K562 (cell line): ENCODE measurements around the gene COPS6. TPM values are rescaled to one million over a fixed set of nuclear protein-coding genes. Genes with fewer than 3 reads are reported as not detected.

Source experiments
- BDP1 ChIP-seq: IDR thresholded peaks from 3 replicates; pipeline ENCODE4 v1.6.1; 2011; ENCODE audit not compliant: insufficient read length, insufficient read depth
- CREBBP ChIP-seq: IDR thresholded peaks from one replicate; pipeline ENCODE4 v1.6.1; 2012; ENCODE audit warnings: low read depth, mild to moderate bottlenecking, control low read depth, inconsistent platforms, low read length
- FOSL1 ChIP-seq: fragments of 200-800 bp; sonication (Bioruptor generic); conservative IDR thresholded peaks from 2 replicates; pipeline ENCODE4 v1.6.1; 2016; ENCODE audit warnings: missing genetic modification characterization, missing compliant biosample characterization
- PPARD ChIP-seq: fragments of 250-450 bp; sonication (Bioruptor Pico); IDR thresholded peaks from 2 replicates; pipeline ENCODE4 v1.8.0; 2022; ENCODE audit warnings: inconsistent platforms, mild to moderate bottlenecking, moderate library complexity
- RUNX1 ChIP-seq: sonication (generic); IDR thresholded peaks from 2 replicates; pipeline ENCODE4 v1.6.1; 2016; ENCODE audit warnings: antibody characterized with exemption, low read depth
- SIN3B ChIP-seq: fragments of 450-650 bp; IDR thresholded peaks from 2 replicates; pipeline ENCODE4 v1.6.1; 2017; ENCODE audit warnings: low read depth, mild to moderate bottlenecking, moderate library complexity
- SPI1 ChIP-seq: IDR thresholded peaks from 2 replicates; pipeline ENCODE4 v1.6.1; 2011; ENCODE audit warnings: low read depth, low read length, control low read depth, borderline replicate concordance
- ZNF668 ChIP-seq: fragments of 250-450 bp; sonication (Bioruptor Pico); IDR thresholded peaks from 2 replicates; pipeline ENCODE4 v1.8.0; 2022; ENCODE audit warnings: mild to moderate bottlenecking, inconsistent platforms
- ZNF764 ChIP-seq: fragments of 250-450 bp; sonication (Bioruptor Pico); IDR thresholded peaks from 2 replicates; pipeline ENCODE4 v1.4.0; 2020; ENCODE audit warnings: low read depth, mild to moderate bottlenecking, moderate library complexity
- ZZZ3 ChIP-seq: fragments of 450-650 bp; IDR thresholded peaks from 2 replicates; pipeline ENCODE4 v1.6.1; 2016; ENCODE audit warnings: antibody characterized with exemption, mild to moderate bottlenecking, moderate library complexity
- polyA plus RNA-seq, 8 experiments: library from polyadenylated mRNA; depleted of rRNA in 4 of 8; stranded (reverse) in 5 of 8; unstranded in 3 of 8; fragments of >200 nt; fragmentation: Nextera tagmentation in 2 of 8; fragmentation: Illumina TruSeq in 1 of 8; extraction: Ambion mirVana in 2 of 8; extraction: Trizol in 1 of 8; gene quantifications; 2 replicates each; pipeline versions ENCODE4 v1.2.1 to v1.2.3, GENCODE V29; 2011 to 2014; ENCODE audit warnings: inconsistent platforms in 1 of 8, missing spikeins in 1 of 8
- total RNA-seq, 7 experiments: library from RNA; depleted of rRNA in 6 of 7; stranded (reverse); fragments of >200 nt in 6 of 7; fragmentation: Illumina TruSeq in 2 of 7; extraction: Trizol in 2 of 7; gene quantifications; 2 replicates each; pipeline versions ENCODE4 v1.2.1 to v1.2.3, GENCODE V29; 2011 to 2021; ENCODE audit warnings: low replicate concordance in 1 of 7
- TF ChIP-seq, protein P1 (sequence below), 2 experiments: fragments of 450-650 bp in 1 of 2; IDR thresholded peaks; 2 replicates each; pipeline ENCODE4 v1.6.1; 2011 to 2017; ENCODE audit warnings: low read depth in 2 of 2, antibody characterized with exemption in 1 of 2, borderline replicate concordance in 1 of 2, low read length in 1 of 2, mild to moderate bottlenecking in 1 of 2, mixed read lengths in 1 of 2; ENCODE audit not compliant: control insufficient read depth in 1 of 2
- TF ChIP-seq, protein P2 (sequence below): sonication (generic); formaldehyde crosslinking; IDR thresholded peaks from 2 replicates; pipeline ENCODE4 v1.8.0; 2022; ENCODE audit warnings: mild to moderate bottlenecking, missing genetic modification reagents

COPS6 gene
- total and polyA plus RNA-seq, 9 of the 15 experiments (the other 6 are each of a cell fraction or from before 2014, with no cell fraction given), result 63.0 to 331 (median 168) TPM

DNA sequence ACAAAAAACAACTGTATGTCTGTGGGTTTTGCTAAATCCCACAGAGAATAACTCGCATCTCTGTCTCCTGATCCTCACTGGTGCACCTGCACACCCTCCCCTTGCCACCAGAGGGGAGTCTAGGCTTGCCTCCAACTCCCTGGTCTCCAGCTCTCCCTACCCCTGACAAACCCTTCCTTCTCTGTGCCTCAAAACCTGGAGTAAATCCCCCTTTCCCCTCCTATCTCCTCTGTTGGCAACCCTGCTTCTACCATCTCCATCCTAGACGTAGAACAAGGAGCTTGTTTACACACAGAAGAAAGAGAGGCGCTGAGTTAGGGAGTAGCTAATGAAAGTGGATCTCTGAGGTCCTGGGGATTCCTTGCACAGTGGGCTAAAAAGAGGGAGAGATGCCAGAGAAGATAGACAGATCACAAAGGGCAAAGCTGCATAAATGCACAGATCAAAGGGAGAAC lies 44.0 kb downstream of the COPS6 start (continued):
- TF ChIP-seq BDP1 (no peak), ZNF764 (CRISPR knock-in tag) (0 out of 2 replicates have a peak, but pooled peaks have one; percentile 50), RUNX1 (no peak), SPI1 (no peak), CREBBP (no peak), SIN3B (no peak), PPARD (no peak), ZNF668 (no peak), ZZZ3 (no peak), FOSL1 (tag) (no peak)
- TF ChIP-seq, protein P1, sequence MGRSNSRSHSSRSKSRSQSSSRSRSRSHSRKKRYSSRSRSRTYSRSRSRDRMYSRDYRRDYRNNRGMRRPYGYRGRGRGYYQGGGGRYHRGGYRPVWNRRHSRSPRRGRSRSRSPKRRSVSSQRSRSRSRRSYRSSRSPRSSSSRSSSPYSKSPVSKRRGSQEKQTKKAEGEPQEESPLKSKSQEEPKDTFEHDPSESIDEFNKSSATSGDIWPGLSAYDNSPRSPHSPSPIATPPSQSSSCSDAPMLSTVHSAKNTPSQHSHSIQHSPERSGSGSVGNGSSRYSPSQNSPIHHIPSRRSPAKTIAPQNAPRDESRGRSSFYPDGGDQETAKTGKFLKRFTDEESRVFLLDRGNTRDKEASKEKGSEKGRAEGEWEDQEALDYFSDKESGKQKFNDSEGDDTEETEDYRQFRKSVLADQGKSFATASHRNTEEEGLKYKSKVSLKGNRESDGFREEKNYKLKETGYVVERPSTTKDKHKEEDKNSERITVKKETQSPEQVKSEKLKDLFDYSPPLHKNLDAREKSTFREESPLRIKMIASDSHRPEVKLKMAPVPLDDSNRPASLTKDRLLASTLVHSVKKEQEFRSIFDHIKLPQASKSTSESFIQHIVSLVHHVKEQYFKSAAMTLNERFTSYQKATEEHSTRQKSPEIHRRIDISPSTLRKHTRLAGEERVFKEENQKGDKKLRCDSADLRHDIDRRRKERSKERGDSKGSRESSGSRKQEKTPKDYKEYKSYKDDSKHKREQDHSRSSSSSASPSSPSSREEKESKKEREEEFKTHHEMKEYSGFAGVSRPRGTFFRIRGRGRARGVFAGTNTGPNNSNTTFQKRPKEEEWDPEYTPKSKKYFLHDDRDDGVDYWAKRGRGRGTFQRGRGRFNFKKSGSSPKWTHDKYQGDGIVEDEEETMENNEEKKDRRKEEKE (IDR thresholded peaks at IDR 0.05; ENCODE audit: borderline replicate concordance in 1 of 2, control insufficient read depth in 1 of 2, low read depth in 2 of 2, low read length in 1 of 2), result no peak
- TF ChIP-seq, protein P2, sequence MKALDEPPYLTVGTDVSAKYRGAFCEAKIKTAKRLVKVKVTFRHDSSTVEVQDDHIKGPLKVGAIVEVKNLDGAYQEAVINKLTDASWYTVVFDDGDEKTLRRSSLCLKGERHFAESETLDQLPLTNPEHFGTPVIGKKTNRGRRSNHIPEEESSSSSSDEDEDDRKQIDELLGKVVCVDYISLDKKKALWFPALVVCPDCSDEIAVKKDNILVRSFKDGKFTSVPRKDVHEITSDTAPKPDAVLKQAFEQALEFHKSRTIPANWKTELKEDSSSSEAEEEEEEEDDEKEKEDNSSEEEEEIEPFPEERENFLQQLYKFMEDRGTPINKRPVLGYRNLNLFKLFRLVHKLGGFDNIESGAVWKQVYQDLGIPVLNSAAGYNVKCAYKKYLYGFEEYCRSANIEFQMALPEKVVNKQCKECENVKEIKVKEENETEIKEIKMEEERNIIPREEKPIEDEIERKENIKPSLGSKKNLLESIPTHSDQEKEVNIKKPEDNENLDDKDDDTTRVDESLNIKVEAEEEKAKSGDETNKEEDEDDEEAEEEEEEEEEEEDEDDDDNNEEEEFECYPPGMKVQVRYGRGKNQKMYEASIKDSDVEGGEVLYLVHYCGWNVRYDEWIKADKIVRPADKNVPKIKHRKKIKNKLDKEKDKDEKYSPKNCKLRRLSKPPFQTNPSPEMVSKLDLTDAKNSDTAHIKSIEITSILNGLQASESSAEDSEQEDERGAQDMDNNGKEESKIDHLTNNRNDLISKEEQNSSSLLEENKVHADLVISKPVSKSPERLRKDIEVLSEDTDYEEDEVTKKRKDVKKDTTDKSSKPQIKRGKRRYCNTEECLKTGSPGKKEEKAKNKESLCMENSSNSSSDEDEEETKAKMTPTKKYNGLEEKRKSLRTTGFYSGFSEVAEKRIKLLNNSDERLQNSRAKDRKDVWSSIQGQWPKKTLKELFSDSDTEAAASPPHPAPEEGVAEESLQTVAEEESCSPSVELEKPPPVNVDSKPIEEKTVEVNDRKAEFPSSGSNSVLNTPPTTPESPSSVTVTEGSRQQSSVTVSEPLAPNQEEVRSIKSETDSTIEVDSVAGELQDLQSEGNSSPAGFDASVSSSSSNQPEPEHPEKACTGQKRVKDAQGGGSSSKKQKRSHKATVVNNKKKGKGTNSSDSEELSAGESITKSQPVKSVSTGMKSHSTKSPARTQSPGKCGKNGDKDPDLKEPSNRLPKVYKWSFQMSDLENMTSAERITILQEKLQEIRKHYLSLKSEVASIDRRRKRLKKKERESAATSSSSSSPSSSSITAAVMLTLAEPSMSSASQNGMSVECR (CRISPR knock-in tag), result no peak
